NOMO-1 treated with dmso at 0.1 percent for 144 hours (cell line): ENCODE measurements around the gene RECQL5.
"Not testable (repeated sequence)": the region's sequence is repeated elsewhere in the genome, so short reads cannot be mapped to it uniquely, and the experiment has no call there.

Experiments
- DNase-seq: peaks from one replicate; lab custom pipeline; 2025; ENCODE audit not compliant: unreplicated experiment; lab: John Stamatoyannopoulos, UW

RECQL5 gene

GRCh38 chr17:75595920-75596313, 71.0 kb downstream of the RECQL5 start:
- DNase-seq: no peak

- no peak for DNase-seq
Measured at GRCh38 chr17:75595284-75595919, 71.6 kb downstream of the RECQL5 start.

- no peak for DNase-seq
Measured at GRCh38 chr17:75594499-75595283, 72.3 kb downstream of the RECQL5 start.

- not testable (repeated sequence) for DNase-seq
Measured at GRCh38 chr17:75593430-75593829, 73.5 kb downstream of the RECQL5 start.

GRCh38 chr17:75592348-75593020, 74.5 kb downstream of the RECQL5 start:
- no peak for DNase-seq

GRCh38 chr17:75591722-75592302, 75.1 kb downstream of the RECQL5 start:
- no peak for DNase-seq

- no peak for DNase-seq
Measured at GRCh38 chr17:75590849-75591721, 75.9 kb downstream of the RECQL5 start.

GRCh38 chr17:75590314-75590761, 76.6 kb downstream of the RECQL5 start:
- DNase-seq: no peak

- no peak for DNase-seq
Measured at GRCh38 chr17:75589919-75590303, 77.0 kb downstream of the RECQL5 start.

- DNase-seq: peak; percentile 78
Measured at GRCh38 chr17:75589012-75589918, 77.7 kb downstream of the RECQL5 start.

GRCh38 chr17:75588596-75589011, 78.3 kb downstream of the RECQL5 start:
- DNase-seq: no peak

- peak; percentile 80 for DNase-seq
Measured at GRCh38 chr17:75587675-75588595, 79.0 kb downstream of the RECQL5 start, which contains the start of gene MYO15B. Gene MYO15B (plus strand): TSS chr17:75587800. CDS start chr17:75588058, 258 bp downstream.

- DNase-seq: no peak
Measured at GRCh38 chr17:75584849-75585175, 82.1 kb downstream of the RECQL5 start.

GRCh38 chr17:75583197-75583596, 83.8 kb downstream of the RECQL5 start:
- DNase-seq: not testable (repeated sequence)

GRCh38 chr17:75581121-75581725, 85.7 kb downstream of the RECQL5 start:
- DNase-seq: not testable (repeated sequence)
